Nephron (organoid): ENCODE data around the gene ARIH2.

Experiments
- H3K27ac Mint-ChIP-seq, 3 experiments: 2 replicates each; pipeline ENCODE4 v1.8.0; 2020; ENCODE audit warnings: mixed read lengths in 3 of 3, mild to moderate bottlenecking in 2 of 3, moderate library complexity in 1 of 3
- H3K27me3 Mint-ChIP-seq: 2 replicates; pipeline ENCODE4 v1.8.0; 2021; ENCODE audit warnings: low read depth, mild to moderate bottlenecking, moderate library complexity, mixed read lengths
- H3K36me3 Mint-ChIP-seq: 2 replicates; pipeline ENCODE4 v1.8.0; 2020; ENCODE audit warnings: low read depth, mixed read lengths
- H3K4me1 Mint-ChIP-seq: 2 replicates; pipeline ENCODE4 v1.8.0; 2020; ENCODE audit warnings: mixed read lengths
- H3K4me3 Mint-ChIP-seq, 3 experiments: 2 replicates each; pipeline ENCODE4 v1.8.0; 2020; ENCODE audit warnings: mild to moderate bottlenecking in 3 of 3, mixed read lengths in 3 of 3, moderate library complexity in 2 of 3
- H3K9me3 Mint-ChIP-seq: 2 replicates; pipeline ENCODE4 v1.8.0; 2020; ENCODE audit warnings: mixed read lengths
- TF ChIP-seq, protein P1 (sequence below), 3 experiments: fragments of 200-600 bp; sonication (generic); IDR thresholded peaks; one replicate each; pipeline ENCODE4 v1.5.0; 2021; ENCODE audit warnings: antibody characterized with exemption in 3 of 3; ENCODE audit not compliant: unreplicated experiment in 3 of 3

The ARIH2 gene

DNA sequence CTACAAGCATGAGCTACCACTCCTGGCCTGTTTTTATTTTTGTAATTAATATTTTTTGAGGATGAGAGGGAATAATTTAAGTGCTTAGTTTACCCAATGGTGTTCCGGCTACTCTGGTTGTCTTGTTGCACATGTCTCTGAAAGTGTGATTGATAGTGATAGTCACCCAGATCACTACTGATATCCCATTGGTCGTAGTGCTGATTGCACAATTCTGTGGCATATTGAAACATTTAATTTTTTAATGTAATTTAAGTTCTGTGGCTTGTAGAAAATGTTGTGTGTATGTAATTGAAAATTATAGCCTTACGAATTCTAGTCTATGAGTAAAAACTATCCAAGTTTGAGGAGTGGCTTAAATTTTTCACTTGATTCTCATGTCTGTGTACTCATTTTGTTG is 11.9 kb downstream of the ARIH2 start:
- TF ChIP-seq, protein P1, sequence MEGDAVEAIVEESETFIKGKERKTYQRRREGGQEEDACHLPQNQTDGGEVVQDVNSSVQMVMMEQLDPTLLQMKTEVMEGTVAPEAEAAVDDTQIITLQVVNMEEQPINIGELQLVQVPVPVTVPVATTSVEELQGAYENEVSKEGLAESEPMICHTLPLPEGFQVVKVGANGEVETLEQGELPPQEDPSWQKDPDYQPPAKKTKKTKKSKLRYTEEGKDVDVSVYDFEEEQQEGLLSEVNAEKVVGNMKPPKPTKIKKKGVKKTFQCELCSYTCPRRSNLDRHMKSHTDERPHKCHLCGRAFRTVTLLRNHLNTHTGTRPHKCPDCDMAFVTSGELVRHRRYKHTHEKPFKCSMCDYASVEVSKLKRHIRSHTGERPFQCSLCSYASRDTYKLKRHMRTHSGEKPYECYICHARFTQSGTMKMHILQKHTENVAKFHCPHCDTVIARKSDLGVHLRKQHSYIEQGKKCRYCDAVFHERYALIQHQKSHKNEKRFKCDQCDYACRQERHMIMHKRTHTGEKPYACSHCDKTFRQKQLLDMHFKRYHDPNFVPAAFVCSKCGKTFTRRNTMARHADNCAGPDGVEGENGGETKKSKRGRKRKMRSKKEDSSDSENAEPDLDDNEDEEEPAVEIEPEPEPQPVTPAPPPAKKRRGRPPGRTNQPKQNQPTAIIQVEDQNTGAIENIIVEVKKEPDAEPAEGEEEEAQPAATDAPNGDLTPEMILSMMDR (IDR thresholded peaks at IDR 0.05; ENCODE audit: unreplicated experiment in 3 of 3) = no peak
- Mint-ChIP-seq H3K4me3 (no peak overlapping the region), H3K4me1 (peaks cover 21% of the 10 kb centered on the region), H3K36me3 (peaks cover 71% of the 10 kb centered on the region), H3K27me3 (no peaks in the 10 kb centered on the region), H3K9me3 (no peaks in the 10 kb centered on the region), H3K27ac (no peak overlapping the region)

DNA sequence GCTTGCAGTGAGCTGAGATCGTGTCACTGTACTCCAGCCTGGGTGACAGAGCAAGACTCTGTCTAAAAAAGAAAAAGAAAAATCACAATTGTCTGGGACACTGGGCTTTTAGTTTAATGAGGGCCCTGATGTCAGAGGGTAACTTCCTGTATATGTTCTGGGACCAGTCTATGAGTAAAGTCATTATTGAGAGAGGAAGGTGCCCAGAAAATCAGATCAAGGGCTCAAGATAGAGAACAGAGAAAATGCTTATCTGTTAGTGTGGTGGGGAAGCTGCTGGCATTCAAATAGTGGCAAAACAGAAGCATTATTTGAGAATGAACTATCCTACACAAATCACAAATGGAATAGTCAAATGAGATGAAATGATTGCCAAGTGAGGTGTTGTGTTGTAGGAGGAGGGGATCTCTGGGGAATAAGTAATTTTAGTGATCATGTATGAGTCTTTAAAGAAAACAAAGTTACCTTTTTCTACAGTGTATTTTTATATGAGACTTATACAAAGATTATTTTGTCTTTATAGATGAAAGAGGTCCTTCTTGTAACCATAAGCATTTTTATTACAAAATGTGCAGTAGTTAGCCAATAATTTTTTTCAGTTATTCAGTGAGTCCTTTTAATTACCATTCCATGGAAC is 13.4 kb downstream of the ARIH2 start:
- Mint-ChIP-seq H3K4me1 (peaks cover 21% of the 10 kb centered on the region), H3K27me3 (no peaks in the 10 kb centered on the region), H3K27ac (no peak overlapping the region), H3K36me3 (peaks cover 65% of the 10 kb centered on the region), H3K9me3 (no peaks in the 10 kb centered on the region), H3K4me3 (no peak overlapping the region)
- TF ChIP-seq, protein P1 (IDR thresholded peaks at IDR 0.05; ENCODE audit: unreplicated experiment in 3 of 3) = no peak

DNA sequence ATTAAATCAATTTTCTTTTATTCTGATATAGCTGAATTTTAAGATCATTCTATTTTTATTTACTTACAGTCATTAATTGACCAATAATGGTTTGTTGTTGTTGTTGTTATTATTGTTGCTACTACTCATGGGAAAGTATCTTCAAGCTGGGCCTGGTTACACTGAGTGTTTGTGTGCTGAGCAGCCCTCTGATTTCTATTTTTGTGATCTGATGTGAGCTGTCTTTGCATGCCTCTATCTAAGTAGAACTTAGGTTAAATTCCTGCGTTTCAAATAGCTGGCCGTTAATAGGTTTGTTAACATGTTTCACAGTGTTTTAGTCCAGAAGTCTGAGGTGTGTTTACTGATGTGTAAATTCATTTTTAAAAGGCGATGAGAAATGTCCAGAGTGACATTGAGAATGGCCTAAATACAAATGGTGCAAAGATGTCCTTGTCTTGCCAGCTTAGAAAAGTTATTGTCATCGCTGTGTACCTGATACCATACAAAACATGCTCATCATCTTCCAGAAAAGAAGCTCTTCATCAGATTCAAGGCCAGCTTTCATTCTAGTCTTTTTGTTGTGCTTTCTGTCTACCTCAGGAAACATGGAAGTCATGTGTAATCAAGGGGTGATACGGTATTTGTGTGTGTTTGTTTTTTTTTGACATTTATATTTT is 15.8 kb downstream of the ARIH2 start:
- Mint-ChIP-seq H3K36me3 (peaks cover 60% of the 10 kb centered on the region), H3K27ac (no peak overlapping the region), H3K27me3 (no peaks in the 10 kb centered on the region), H3K4me1 (peaks cover 4% of the 10 kb centered on the region), H3K9me3 (no peaks in the 10 kb centered on the region), H3K4me3 (no peak overlapping the region)
- TF ChIP-seq, protein P1 (IDR thresholded peaks at IDR 0.05; ENCODE audit: unreplicated experiment in 3 of 3) = no peak

DNA sequence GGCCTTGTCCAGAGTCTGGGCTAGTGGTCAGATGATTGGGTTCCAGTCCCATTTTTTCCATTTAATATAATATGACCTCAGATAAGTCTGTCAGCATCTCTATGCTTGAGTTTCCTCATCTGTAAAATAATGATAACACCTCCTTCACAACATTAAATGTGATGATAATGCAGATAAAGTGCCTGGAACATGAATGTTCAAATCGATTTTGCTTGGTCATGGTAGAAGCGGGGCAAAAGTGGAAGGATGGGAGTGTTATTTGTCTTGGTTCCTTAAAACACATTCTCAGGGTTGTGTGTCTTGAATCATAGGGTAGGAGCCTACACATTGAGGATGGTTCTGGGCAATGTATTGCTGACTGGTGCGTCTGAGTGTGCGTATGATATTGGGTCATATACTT is 16.9 kb downstream of the ARIH2 start:
- Mint-ChIP-seq H3K4me1 (no peaks in the 10 kb centered on the region), H3K9me3 (no peaks in the 10 kb centered on the region), H3K27me3 (no peaks in the 10 kb centered on the region), H3K4me3 (no peak overlapping the region), H3K27ac (no peak overlapping the region), H3K36me3 (peaks cover 54% of the 10 kb centered on the region)
- TF ChIP-seq, protein P1 (IDR thresholded peaks at IDR 0.05; ENCODE audit: unreplicated experiment in 3 of 3) = no peak

DNA sequence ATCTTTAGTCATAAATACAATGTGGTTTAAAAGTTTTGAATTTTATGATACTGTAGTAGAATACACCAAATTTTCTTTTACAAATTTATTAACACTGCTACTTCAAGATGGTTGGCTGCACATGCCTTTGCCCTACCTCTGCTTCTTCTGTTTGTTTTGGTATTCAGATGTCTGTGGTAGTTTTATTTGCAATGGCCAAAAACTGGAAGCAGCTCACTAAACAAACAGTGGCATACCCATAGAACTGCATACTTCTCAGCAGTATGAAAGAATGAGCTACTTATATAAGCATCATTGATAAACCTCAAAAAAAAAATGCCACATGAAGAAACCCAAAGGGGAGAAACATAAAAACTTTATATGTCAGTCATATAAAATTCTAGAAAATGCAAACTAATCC is 19.5 kb downstream of the ARIH2 start:
- TF ChIP-seq, protein P1 (IDR thresholded peaks at IDR 0.05; ENCODE audit: unreplicated experiment in 3 of 3) = no peak
- Mint-ChIP-seq H3K27me3 (no peaks in the 10 kb centered on the region), H3K27ac (no peak overlapping the region), H3K4me3 (no peak overlapping the region), H3K36me3 (peaks cover 46% of the 10 kb centered on the region), H3K9me3 (no peaks in the 10 kb centered on the region), H3K4me1 (no peaks in the 10 kb centered on the region)

DNA sequence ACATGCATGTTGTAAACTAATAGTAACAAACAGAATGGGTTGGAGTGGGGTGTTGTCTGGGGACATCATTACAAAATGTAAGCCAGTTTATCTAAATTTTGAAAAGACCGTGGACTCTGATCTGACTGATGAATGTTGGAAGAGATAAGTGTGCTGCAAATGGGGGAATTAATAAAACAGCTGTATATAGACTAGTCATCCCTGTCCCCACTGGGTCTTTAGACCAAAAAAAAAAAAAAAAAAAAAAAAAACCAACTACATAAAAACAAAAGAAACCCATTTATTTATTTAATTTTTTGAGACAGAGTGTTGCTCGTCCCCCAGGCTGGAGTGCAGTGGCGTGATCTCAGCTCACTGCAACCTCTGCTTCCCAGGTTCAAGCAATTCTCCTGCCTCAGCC is 20.0 kb downstream of the ARIH2 start:
- no peak overlapping the region for H3K4me3 Mint-ChIP-seq
- H3K36me3 Mint-ChIP-seq = peaks cover 47% of the 10 kb centered on the region
- no peaks in the 10 kb centered on the region for H3K9me3 Mint-ChIP-seq
- H3K27ac Mint-ChIP-seq = no peak overlapping the region
- no peaks in the 10 kb centered on the region for H3K4me1 Mint-ChIP-seq
- TF ChIP-seq, protein P1 (IDR thresholded peaks at IDR 0.05; ENCODE audit: unreplicated experiment in 3 of 3) = no peak
- H3K27me3 Mint-ChIP-seq = no peaks in the 10 kb centered on the region
